K562 (cell line): ENCODE results near the gene SETD4. TPM values are rescaled to one million over a fixed set of nuclear protein-coding genes. Genes with fewer than 3 reads are reported as not detected.
"Not testable (repeated sequence)": the region's sequence is repeated elsewhere in the genome, so short reads cannot be mapped to it uniquely, and the experiment has no call there.

Experiments
- ATAC-seq: fragments of 200-7000 bp; cut with Tn5 transposase; 3 replicates; pipeline ENCODE4 v1.9.1; 2020; ENCODE audit warnings: moderate library complexity
- BruUV-seq: library from RNA; stranded (reverse); fragments of 400-500 nt; replicated peaks from 2 replicates; lab custom pipeline; 2021; lab: Mats Ljungman, UMichigan
- CTCF ChIA-PET: fragments of 300-600 bp; formaldehyde crosslinking; extraction: SDS; loops from one replicate; lab custom pipeline; 2021; ENCODE audit warnings: low intra/inter-chr PET ratio; lab: Yijun Ruan, JAX
- POLR2A ChIA-PET: fragments of 300-600, 350-650 bp; sonication (Branson Sonifier 250); formaldehyde crosslinking; extraction: SDS; loops from one replicate; lab custom pipeline; 2021; ENCODE audit warnings: antibody characterized with exemption, inconsistent platforms; lab: Yijun Ruan, JAX
- DNase-seq, 4 experiments: peaks; one replicate each; pipeline versions ENCODE4 v3.0.0 to v3.0.0-alpha.2; 2011 to 2018; ENCODE audit warnings: low spot score in 3 of 4, mixed read lengths in 3 of 4; ENCODE audit errors: extremely low read depth in 1 of 4
- FAIRE-seq: peaks from 2 replicates; lab custom pipeline; 2011; peaks lifted over from hg19 to GRCh38; lab: Jason Lieb, UNC
- H2AFZ ChIP-seq: 2 replicates; pipeline ENCODE4 v1.6.0; 2011; ENCODE audit warnings: low read depth, low read length, control low read depth, inconsistent platforms
- H3K27ac ChIP-seq: fragments of 200-600 bp; 3 replicates; pipeline ENCODE4 v1.8.0; 2011; ENCODE audit warnings: low read depth, mild to moderate bottlenecking, control low read depth, inconsistent platforms, low read length, moderate library complexity, mixed read lengths; ENCODE audit errors: extremely low read depth
- H3K27me3 ChIP-seq, 2 experiments: fragments of 300-600 bp in 1 of 2; 2 replicates in 1 of 2; 3 replicates in 1 of 2; pipeline versions ENCODE4 v1.6.0 to v1.8.0; 2011; ENCODE audit warnings: inconsistent platforms in 2 of 2, low read length in 2 of 2, mild to moderate bottlenecking in 1 of 2, mixed read lengths in 1 of 2, moderate library complexity in 1 of 2; ENCODE audit not compliant: control insufficient read depth in 2 of 2, insufficient read depth in 2 of 2
- H3K36me3 ChIP-seq: fragments of 300-600 bp; 3 replicates; pipeline ENCODE4 v1.8.0; 2011; ENCODE audit warnings: mild to moderate bottlenecking, low read length, inconsistent platforms; ENCODE audit not compliant: control insufficient read depth, insufficient read depth
- H3K4me1 ChIP-seq, 2 experiments: fragments of 200-600 bp in 1 of 2; replicated peaks in 1 of 2; 2 replicates in 1 of 2; 3 replicates in 1 of 2; pipeline versions ENCODE4 v1.5.1 to v1.8.0; 2011; ENCODE audit warnings: inconsistent platforms in 2 of 2, low read length in 2 of 2, mild to moderate bottlenecking in 1 of 2, mixed read lengths in 1 of 2, moderate library complexity in 1 of 2; ENCODE audit not compliant: control insufficient read depth in 2 of 2, insufficient read depth in 2 of 2
- H3K4me2 ChIP-seq: 2 replicates; pipeline ENCODE4 v1.6.1; 2011; ENCODE audit warnings: low read length, control low read depth, inconsistent platforms, mixed read lengths; ENCODE audit not compliant: insufficient read depth
- H3K4me3 ChIP-seq: fragments of 200-600 bp; sonication (generic), shearing (Covaris generic); 2 replicates; pipeline ENCODE4 v1.5.1; 2016; ENCODE audit warnings: control low read depth, inconsistent platforms
- H3K79me2 ChIP-seq: fragments of 200-600 bp; 3 replicates; pipeline ENCODE4 v1.8.0; 2011; ENCODE audit warnings: low read length, inconsistent platforms; ENCODE audit not compliant: control insufficient read depth, insufficient read depth
- H3K9ac ChIP-seq, 2 experiments: 2 replicates each; pipeline versions ENCODE4 v1.6.0 to v1.6.1; 2011; ENCODE audit warnings: low read depth in 2 of 2, low read length in 2 of 2, control low read depth in 1 of 2, inconsistent platforms in 1 of 2, mild to moderate bottlenecking in 1 of 2, mixed read lengths in 1 of 2; ENCODE audit not compliant: insufficient read depth in 1 of 2
- H3K9me1 ChIP-seq: one replicate; pipeline ENCODE4 v1.6.0; 2011; ENCODE audit warnings: inconsistent platforms, mild to moderate bottlenecking, low read length, moderate library complexity; ENCODE audit not compliant: control insufficient read depth, insufficient read depth
- H3K9me3 ChIP-seq: replicated peaks from 2 replicates; pipeline ENCODE4 v1.5.1; 2011; ENCODE audit warnings: low read depth, low read length, inconsistent platforms; ENCODE audit not compliant: control insufficient read depth, insufficient read depth
- H4K20me1 ChIP-seq: replicated peaks from 2 replicates; pipeline ENCODE4 v1.6.1; 2011; ENCODE audit warnings: low read length, inconsistent platforms, mixed read lengths; ENCODE audit not compliant: control insufficient read depth, insufficient read depth
- CEBPZ ChIP-seq: fragments of 150-350 bp; IDR thresholded peaks from 2 replicates; pipeline ENCODE4 v1.6.1; 2014; ENCODE audit warnings: low read depth, mild to moderate bottlenecking, low read length, borderline replicate concordance
- CREB5 ChIP-seq: fragments of 250-450 bp; sonication (Bioruptor Pico); IDR thresholded peaks from 2 replicates; pipeline ENCODE4 v1.5.0; 2020; ENCODE audit warnings: mild to moderate bottlenecking
- ESRRA ChIP-seq: fragments of 450-650 bp; IDR thresholded peaks from 2 replicates; pipeline ENCODE4 v1.6.1; 2014; ENCODE audit warnings: low read depth, mild to moderate bottlenecking, moderate library complexity, borderline replicate concordance
- ZFX ChIP-seq: sonication (generic); formaldehyde crosslinking; IDR thresholded peaks from 2 replicates; pipeline ENCODE4 v1.8.0; 2022; ENCODE audit warnings: mild to moderate bottlenecking, missing genetic modification reagents, moderate library complexity
- WGBS: fragments of 100-300 bp; shearing (Covaris generic); methylation state at CpG from one replicate; pipeline ENCODE4 v1.1.6; 2016; ENCODE audit warnings: low coverage, mixed read lengths; ENCODE audit not compliant: insufficient coverage; ENCODE audit errors: missing lambda C conversion rate; 5-methylcytosine and 5-hydroxymethylcytosine counted together
- in situ Hi-C: fragments of 300-500 bp; cut with MboI; formaldehyde crosslinking; loops from 4 replicates; pipeline ENCODE4 v1.15.0; 2018; ENCODE audit warnings: inconsistent platforms, mixed read lengths
- intact Hi-C: fragments of 100-400 bp; cut with micrococcal nuclease; formaldehyde crosslinking; loops from 2 replicates; pipeline ENCODE4 v1.14.2; 2022
- polyA plus RNA-seq, 8 experiments: library from polyadenylated mRNA; depleted of rRNA in 4 of 8; stranded (reverse) in 5 of 8; unstranded in 3 of 8; fragments of >200 nt; fragmentation: Nextera tagmentation in 2 of 8; fragmentation: Illumina TruSeq in 1 of 8; extraction: Ambion mirVana in 2 of 8; extraction: Trizol in 1 of 8; gene quantifications; 2 replicates each; pipeline versions ENCODE4 v1.2.1 to v1.2.3, GENCODE V29; 2011 to 2014; ENCODE audit warnings: inconsistent platforms in 1 of 8, missing spikeins in 1 of 8
- total RNA-seq, 7 experiments: library from RNA; depleted of rRNA in 6 of 7; stranded (reverse); fragments of >200 nt in 6 of 7; fragmentation: Illumina TruSeq in 2 of 7; extraction: Trizol in 2 of 7; gene quantifications; 2 replicates each; pipeline versions ENCODE4 v1.2.1 to v1.2.3, GENCODE V29; 2011 to 2021; ENCODE audit warnings: low replicate concordance in 1 of 7

Gene SETD4
- total and polyA plus RNA-seq, 9 of the 15 experiments (the other 6 are each of a cell fraction or from before 2014, with no cell fraction given): 16.1 to 51.3 (median 25.7) TPM

GRCh38 chr21:36073911-36074310 is 13.6 kb upstream of the SETD4 start:
- CTCF ChIA-PET, BruUV-seq, H3K9ac ChIP-seq, H3K4me3 ChIP-seq, H3K79me2 ChIP-seq, H3K9me3 ChIP-seq, H3K36me3 ChIP-seq, H3K27ac ChIP-seq, H4K20me1 ChIP-seq, H3K27me3 ChIP-seq, intact Hi-C loops, H3K4me2 ChIP-seq, ATAC-seq, in situ Hi-C loops, FAIRE-seq, H3K9me1 ChIP-seq, H2AFZ ChIP-seq, DNase-seq: not testable (repeated sequence)
- peaks cover 12 to 21% of the 10 kb centered on the region in 2 experiments for H3K4me1 ChIP-seq
- POLR2A ChIA-PET: interaction anchor here (0.9 to 1.6 kb wide), 2 partner anchors 11 to 13 kb away, joined by 3 to 5 read pairs; partner anchors contain the start of gene SETD4
- 49% methylated on average over 5 of the region's 5 CpGs for WGBS

- no peak for ATAC-seq
Measured at GRCh38 chr21:36073181-36073580, 12.9 kb upstream of the SETD4 start.

More at GRCh38 chr21:36073181-36073580, 12.9 kb upstream of the SETD4 start:
- H3K9ac ChIP-seq: no peak overlapping the region
- no peaks in the 10 kb centered on the region for H3K79me2 ChIP-seq
- WGBS: 5% methylated on average over 3 of the region's 3 CpGs
- ChIA-PET POLR2A (interaction anchor here (0.9 to 1.6 kb wide), 2 partner anchors 12 to 13 kb away, joined by 3 to 5 read pairs; partner anchors contain the start of gene SETD4), CTCF (no interaction called here)
- intact Hi-C loops (no loop called here), in situ Hi-C loops (no loop called here)
- H3K27ac ChIP-seq: no peak overlapping the region
- no peaks in the 10 kb centered on the region for H3K27me3 ChIP-seq
- no peak overlapping the region for H3K4me2 ChIP-seq
- 0 out of 2 replicates have a peak overlapping the region, but pooled peaks have one; percentile 10 for H2AFZ ChIP-seq
- no peak overlapping the region for H3K4me3 ChIP-seq
- H3K4me1 ChIP-seq: peaks cover 9 to 16% of the 10 kb centered on the region in 2 experiments
- H3K36me3 ChIP-seq: 0 out of 3 replicates have a peak, but pooled peaks cover 2% of the 10 kb centered on the region
- no peaks in the 10 kb centered on the region for H3K9me1 ChIP-seq
- TF ChIP-seq ZFX (CRISPR knock-in tag) (0 out of 2 replicates have a peak, but pooled peaks have one; percentile 13), ESRRA (no peak), CEBPZ (no peak), CREB5 (no peak)
- peaks cover 11% of the 10 kb centered on the region for H3K9me3 ChIP-seq
- no TSS peak for BruUV-seq
- FAIRE-seq (no peak), DNase-seq (no peak)
- no peaks in the 10 kb centered on the region for H4K20me1 ChIP-seq
